RCC 7860 (cell line): ENCODE data around the gene MAD1L1.
"Not testable (repeated sequence)": the region's sequence is repeated elsewhere in the genome, so short reads cannot be mapped to it uniquely, and the experiment has no call there.

Source experiments
- DNase-seq: peaks from one replicate; pipeline ENCODE4 v3.0.0-alpha.2; 2015; ENCODE audit warnings: low spot score
- FAIRE-seq: peaks from 2 replicates; lab custom pipeline; 2012; peaks lifted over from hg19 to GRCh38; lab: Jason Lieb, UNC

MAD1L1 gene

DNA sequence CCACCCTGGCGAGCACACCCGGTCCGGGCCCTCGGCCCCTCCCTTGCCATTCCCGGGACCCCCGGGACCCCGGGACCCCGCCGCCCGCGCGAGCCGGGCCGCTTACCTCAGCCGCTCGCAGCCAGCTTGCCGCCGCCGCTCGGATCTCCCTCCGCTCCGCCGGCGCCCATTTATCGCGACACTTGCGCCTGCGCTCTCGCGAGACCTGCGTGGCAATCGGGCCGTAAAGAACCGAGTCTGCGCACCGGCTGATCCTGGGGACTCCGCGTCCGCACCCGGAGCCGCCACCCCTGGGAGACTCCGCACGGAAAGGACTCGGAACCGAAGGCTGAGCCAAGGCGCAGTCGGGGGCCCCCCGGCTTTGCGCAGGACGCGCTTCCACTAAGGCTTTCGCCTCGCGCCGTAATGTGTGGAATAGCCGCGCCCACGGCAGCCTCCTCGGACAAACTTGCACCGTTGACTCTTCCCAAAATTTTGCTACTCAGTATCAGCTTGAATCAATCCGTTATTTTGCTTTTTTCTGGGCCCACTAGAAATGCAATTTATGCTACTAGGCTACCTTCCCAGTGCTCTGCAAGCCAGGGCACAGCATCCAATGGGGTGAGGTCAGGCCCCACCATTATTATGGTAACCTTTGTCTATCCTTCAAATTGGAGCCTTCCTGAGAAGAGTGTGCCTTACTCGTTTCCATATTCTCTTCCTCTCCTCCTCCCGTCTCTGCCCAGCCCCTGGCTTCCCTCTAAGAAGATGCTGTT, at the start of gene MAD1L1:
Gene MAD1L1, minus strand, starts transcription at position 180 of the 755 bp plus-strand sequence. CDS start 2,812 bp downstream, outside the sequence.
- DNase-seq (peak; percentile 82), FAIRE-seq (no peak)

DNA sequence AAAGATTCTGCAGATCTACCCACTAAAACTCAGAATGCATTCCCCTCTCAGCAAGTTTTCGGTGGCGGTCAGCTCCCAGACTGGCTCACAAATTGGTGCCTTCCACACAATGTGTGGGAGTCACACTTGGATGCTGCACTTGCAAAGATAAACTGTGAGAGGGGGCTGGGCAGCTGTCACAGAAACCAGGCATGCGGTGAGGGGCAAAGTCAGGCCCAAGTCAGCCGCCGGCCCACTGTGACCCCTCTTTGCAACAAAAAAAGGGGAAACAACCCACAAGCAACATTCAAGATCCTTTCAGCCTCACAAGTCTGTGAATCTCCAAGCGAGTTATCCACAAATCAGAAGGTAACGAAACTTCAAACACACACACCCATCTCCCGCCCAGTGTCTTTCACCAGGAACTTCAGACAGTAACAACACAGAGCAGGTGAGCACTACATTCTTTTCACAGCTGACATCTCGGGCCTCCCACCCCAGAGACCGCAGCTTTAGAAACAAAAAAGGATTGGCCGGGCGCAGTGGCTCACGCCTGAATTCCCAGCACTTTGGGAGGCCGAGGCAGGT, 49.5 kb upstream of the MAD1L1 start:
- DNase-seq: no peak
- no peak for FAIRE-seq

DNA sequence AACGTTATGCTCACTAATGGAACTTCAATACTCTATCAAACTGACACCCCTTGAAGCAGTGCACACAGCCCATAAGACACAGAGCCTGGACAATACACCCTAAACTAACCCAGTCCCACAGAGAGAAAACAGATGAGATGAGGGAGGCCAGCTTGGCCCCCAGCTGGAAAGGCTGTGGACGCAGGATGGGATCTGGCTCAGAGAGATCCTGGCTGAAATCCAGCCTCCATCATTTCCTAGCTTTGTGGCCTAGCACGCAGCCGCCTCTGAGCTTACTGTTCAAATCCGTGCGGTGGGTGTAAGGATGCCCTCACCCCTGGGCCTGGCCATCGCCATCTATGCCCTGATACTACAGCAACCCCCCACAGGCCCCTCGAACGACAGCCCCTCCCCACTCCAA, 48.8 kb upstream of the MAD1L1 start:
- DNase-seq (no peak), FAIRE-seq (no peak)

DNA sequence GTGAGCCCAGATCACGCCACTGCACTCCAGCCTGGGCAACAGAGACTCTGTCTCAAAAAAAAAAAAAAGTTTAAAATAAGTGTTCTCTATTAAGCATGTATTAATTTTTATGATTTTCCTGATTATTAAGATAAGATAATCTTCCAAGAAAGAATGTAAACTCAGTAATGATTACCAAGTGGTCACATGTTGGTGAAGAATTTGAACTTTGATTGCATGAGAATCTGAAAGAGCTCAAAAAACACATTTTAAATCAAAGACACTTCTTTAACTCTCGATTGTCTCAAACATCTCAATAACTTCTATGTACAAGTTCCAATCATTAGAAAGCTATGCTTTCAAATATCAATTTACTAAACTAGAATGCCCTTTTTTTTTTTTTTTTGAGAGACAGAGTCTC, 47.7 kb upstream of the MAD1L1 start:
- DNase-seq (no peak), FAIRE-seq (no peak)

DNA sequence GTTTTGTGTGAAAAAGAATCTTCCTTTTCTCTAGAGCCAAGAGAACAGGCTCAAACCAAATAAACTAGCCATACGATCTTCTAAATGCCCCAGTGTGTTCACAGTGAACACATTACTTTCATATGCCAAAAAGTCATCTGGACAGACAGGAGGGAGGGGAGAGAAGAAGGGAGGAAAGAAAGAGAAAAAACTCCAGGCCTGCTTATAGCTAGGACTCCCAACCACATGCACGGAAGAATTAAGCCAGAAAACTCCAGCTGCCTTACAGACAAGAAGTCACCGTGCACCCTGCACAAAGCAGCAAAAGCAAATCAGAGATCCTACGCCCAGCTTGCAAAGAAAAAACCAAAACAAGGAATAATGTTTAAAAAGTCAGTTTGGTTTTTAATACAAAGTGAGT, 47.2 kb upstream of the MAD1L1 start:
- no peak for DNase-seq
- no peak for FAIRE-seq

DNA sequence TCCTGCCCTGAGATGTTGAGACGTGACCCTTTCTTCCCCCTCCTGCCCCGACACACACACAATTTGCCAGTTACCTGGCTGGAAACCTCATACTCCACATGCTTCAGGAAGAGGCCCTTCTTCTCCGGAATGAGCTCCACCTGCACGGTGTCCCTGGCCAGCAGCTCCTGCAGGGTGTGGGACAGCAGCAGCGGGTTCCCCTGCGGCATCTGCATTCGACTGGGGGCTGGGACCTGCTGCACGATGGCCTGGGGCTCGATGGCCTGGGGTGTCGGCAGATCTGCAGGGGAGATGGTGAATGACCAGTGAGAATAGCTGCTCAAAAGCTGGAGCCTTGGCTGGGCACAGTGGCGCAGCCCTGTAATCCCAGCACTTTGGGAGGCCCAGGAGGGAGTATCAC, 45.3 kb upstream of the MAD1L1 start:
- no peak for FAIRE-seq

DNA sequence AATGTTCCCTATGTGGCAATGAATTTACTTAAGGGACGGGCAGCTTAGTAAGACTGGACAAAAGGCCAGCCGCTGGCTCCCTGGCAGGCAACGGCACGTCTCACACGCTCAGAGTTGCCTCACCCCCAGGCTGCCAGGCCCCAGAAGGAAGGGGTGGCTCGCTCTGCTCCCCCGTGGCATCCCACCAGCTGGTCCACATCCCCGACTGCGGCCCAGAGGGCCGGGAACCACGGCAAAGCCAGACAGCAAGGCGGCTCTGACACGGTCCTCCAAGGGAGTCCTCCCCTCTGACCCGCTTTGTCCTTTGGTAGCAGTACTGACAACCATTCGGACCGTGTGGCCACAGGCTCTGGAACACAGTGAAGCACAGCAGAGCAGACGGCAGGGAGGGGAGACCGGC, 43.4 kb upstream of the MAD1L1 start:
- DNase-seq (no peak), FAIRE-seq (no peak)

More for the DNA sequence above, 45.3 kb upstream of the MAD1L1 start:
- DNase-seq: no peak

DNA sequence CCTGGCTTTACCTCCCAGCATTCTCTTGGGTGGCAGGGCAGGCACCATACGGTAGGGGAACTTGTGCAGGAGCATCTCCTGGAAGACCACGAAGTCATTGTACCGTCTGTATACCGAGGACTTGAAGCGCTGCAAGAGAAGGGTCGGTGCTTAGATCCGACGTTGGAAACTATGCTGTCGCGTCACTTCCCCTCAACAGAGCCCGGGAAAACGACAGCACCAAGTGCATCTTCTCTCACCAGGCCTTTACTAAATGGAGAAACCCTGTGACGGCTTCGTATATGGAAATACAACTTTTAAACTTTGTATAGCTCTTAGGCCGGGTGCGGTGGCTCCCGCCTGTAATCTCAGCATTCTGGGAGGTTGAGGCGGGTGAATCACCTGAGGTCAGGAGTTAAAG, 42.4 kb upstream of the MAD1L1 start:
- DNase-seq (no peak), FAIRE-seq (no peak)

DNA sequence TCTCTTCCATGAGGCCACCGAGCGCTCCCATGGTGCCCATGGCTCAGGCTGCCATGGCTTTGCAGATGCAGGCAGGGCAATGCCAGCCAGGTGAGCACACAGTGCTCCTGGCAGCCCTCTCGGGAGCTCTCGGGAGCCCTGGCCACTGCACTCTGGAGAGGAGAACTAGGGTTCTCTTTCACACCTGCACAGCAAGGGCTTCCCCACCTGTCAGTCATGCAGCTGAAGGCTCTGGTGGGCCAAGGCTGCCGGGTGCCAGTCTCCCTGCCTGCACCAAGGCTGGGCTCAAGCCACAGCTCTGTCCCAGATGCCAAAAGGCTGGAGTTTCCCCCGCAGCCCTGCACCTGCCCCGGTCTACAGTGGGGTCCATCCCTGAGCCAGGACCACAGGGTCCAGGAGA, 41.9 kb upstream of the MAD1L1 start:
- no peak for FAIRE-seq

DNA sequence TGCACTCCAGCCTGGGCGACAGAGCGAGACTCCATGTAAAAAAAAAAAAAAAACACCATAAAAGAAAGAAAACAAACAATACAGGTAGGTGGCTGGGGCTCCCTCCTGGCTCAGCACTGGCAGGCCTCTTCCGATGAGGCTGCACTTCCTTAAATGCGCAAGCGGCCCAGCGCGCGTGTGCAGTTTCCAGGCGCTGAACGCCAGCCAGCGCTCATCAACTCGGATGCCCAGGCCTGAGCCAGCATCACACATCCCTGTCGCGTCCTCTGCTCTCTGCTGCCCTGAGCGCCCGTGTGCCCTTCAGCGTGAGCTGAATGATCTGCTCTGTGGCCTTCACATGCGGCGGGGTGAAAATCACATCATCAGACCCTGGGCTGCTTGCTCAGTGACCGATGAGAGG, 41.1 kb upstream of the MAD1L1 start:
- FAIRE-seq (no peak), DNase-seq (no peak)

More for the DNA sequence above, 41.9 kb upstream of the MAD1L1 start:
- no peak for DNase-seq

DNA sequence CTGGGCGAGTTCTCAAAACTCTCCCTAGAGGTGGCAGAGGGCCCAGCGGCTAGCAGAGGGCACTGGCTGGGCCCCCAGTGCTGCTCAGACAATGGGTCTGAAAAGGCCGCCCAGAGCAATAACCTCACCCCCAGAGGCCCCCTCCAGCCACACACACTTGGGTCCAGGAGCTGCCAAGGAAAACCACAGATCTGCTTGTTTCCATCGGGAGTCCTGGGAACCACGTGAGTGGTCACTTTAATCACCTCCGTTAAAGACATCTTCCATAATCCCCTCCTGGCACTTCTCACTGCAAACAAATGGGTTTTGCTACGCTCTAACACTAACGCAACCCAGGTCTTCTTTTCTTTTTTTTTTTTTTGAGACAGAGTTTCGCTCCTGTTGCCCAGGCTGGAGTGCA, 39.3 kb upstream of the MAD1L1 start:
- DNase-seq: no peak
- no peak for FAIRE-seq

DNA sequence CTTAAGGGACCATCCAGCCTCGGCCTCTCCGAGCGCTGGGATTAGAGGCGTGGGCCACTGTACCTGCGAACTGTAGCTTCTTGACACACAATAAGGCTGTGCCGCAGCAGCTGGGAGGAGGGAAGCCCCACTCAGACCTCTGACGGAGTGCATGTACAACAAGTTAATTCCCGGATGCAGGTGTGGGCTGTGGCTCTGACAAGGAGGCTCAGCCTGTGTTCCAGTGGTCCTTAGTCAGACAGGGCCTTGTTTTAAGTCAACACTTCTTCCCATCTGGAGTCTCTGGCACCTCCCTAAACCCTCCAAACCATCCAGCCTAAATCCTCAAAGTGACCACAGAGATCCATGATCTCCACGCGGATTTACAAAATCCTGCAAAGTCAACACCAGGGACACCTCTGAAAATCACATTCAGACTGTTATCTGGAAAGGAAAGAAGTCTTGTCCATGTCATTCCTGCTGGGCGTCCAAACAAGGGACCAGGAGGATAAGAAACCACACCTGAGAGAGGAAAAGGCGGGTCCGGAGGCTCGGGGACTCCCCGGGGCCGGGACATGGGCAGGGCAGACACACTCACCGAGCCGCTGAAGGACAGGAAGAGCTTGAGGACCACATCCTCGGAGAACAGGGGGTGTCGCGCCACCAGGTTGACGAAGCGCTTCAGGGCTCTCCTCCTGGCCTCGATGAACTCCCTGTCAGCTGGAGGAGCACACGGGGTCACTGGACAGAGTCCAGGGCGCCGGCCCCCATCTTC, 38.7 kb upstream of the MAD1L1 start:
- DNase-seq: no peak
- FAIRE-seq: no peak

DNA sequence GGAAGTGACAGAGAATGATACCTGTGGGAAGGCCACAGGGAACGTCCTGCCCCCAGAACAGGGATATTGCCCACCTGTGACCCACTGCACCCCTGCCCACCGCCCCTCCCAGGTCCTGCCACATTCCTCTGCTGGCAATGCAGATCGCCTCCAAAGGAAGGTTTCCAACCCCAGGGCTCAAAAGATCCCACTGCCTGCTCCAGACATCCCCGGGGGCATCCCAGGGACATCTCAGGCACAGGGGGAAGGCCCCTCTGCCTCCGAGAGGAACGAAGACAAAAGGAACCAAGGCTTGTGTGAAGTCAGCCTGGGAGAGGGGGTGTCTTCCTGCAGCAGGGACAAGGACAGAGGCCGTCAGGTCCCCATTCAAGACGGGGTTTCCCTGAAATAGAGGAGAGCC, 37.8 kb upstream of the MAD1L1 start:
- no peak for FAIRE-seq
- no peak for DNase-seq

DNA sequence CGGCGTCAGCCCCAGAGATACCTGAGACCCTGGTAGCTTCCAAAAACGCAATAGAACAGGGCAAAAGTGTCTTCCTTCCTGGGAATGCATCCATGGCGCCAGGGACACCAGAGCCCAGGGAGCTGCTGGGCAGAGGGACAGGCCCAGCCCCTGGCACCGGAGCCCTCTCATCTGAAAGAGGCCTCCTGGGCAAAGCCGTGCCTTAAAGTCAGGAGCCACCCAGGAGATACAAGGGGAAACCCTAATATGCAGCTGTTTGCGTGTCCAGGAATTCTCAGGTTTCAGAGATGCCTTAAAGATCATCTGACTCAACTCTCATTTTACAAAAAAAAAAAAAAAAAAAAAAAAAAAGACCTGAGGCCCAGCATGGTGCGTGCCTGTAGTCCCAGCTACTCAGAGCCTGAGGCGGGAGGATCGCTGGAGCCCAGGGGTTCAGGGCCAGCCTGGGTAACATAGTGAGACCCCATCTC, 37.3 kb upstream of the MAD1L1 start:
- FAIRE-seq (no peak), DNase-seq (no peak)

DNA sequence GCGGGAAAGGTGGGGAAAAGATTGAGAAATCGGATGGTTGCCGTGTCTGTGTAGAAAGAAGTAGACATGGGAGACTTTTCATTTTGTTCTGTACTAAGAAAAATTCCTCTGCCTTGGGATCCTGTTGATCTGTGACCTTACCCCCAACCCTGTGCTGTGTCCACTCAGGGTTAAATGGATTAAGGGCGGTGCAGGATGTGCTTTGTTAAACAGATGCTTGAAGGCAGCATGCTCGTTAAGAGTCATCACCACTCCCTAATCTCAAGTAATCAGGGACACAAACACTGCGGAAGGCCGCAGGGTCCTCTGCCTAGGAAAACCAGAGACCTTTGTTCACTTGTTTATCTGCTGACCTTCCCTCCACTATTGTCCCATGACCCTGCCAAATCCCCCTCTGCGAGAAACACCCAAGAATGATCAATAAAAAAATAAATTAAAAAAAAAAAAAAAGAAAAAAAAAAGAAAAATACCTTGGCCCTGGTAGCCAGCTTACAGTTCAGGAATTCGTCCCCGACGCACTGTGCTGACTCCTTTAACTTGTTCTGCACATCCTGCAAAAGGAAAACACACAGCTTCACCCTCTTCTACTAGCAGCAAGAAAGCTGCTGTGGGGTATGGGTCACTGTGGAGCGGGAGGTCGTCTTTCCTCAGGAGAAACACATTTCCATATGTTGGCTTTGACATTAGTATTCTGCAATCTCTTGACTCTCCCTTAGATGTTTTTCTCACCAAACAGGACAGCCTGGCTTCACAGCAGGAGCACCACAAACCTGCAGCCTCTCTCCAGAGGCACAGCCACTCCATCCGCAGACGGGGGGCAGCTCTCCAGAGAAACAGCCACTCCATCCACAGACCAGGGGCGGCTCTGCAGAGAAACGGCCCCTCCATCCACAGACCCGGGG, 36.6 kb upstream of the MAD1L1 start:
- FAIRE-seq: not testable (repeated sequence)

DNA sequence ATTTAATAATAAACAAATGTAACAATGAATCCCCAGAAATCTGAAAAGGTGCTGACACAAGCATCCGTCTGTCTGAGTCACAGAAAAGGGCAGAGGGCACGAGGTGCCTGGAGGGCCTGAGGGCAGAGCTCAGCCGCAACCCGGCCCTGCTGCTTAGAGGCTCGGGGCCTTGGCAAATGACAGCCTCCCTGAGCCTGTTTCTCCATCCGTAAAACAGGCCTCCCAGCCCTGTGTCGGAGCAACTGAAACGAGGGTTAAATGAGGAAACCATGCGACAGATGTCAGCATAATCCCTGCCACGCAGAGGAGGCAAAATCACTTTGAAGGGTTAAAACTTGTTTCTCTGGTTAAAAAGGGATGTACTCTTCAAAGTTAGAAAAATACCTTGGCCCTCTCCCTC, 34.2 kb upstream of the MAD1L1 start:
- FAIRE-seq (no peak), DNase-seq (peak; percentile 20)

More for the DNA sequence above, 36.6 kb upstream of the MAD1L1 start:
- DNase-seq: not testable (repeated sequence)

DNA sequence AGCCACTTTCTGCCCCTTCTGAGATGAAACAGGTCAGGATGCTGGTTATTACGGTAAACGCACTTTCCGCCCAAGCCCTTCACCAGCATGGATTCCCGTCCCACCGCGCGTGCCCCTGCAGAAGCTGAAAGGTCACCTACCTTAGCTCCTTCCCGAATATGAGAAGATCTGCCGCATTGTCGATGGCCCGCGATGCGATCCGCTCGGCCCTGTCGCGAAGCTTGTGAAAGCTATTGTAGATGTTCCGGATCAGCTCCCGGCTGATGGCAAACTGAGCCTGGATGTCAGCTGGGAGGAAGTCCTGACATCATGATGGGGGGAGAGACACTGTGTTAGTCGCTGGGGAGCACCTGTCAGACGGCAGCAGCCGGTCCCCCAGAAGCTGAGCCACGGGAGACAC, 31.4 kb upstream of the MAD1L1 start:
- DNase-seq: no peak
- no peak for FAIRE-seq

DNA sequence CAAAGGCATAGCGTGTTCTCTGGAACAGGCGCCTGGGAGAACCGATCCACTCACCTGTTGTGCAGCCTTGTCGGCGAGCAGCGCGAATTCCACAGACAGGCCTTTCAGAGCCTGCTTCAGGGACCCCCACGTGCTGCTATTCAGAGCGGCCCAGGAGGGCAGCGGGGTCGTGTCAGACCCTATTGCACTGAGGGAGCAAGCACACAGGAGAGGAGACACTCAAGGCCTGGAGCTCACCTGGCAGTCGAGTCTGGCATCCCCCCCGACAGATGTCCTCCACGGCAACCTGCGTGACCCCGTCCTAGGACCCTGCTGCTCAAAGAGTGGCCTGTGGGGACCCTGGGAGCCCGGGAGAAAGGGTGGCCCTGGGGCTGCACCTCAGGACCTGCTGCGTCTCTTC, 30.4 kb upstream of the MAD1L1 start:
- DNase-seq (no peak), FAIRE-seq (no peak)

DNA sequence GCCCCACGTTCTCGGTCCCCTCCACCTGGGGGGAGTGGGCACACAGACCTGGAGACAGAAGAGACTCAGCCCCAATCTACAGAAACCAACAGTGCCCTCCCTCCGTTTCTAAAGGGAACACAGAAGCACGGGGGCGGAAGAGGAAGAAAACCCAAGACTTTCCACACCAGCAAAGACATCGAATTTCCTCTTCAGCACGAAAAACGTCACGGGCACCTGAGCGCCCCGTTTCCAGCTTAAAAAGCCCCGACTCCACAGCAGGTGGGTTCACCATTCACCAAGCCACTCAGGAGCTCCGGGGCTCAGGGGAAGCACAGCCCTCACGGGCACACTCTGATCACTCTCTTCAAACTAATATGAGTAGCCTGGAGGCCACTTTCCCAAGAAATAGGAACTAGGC, 28.9 kb upstream of the MAD1L1 start:
- DNase-seq (no peak), FAIRE-seq (no peak)

DNA sequence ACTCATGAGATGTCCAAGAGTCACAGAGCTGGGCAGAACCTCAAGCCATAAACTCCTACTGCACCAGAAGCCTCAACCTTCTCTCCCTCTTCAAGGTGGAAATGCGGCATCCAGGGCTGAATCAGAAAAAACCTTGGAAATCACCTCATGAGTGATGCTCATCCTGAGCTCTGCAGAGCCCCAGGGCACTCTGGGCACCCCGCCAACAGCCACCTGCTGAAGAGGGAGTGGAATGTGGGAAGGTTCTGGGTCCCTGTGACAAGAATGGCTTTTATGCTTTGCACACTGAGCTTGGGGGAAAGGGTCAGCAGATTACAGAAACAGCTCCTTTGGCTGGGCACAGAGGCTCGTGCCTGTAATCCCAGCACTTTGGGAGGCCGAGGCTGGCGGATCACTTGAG, 28.1 kb upstream of the MAD1L1 start:
- DNase-seq (peak; percentile 18), FAIRE-seq (no peak)

DNA sequence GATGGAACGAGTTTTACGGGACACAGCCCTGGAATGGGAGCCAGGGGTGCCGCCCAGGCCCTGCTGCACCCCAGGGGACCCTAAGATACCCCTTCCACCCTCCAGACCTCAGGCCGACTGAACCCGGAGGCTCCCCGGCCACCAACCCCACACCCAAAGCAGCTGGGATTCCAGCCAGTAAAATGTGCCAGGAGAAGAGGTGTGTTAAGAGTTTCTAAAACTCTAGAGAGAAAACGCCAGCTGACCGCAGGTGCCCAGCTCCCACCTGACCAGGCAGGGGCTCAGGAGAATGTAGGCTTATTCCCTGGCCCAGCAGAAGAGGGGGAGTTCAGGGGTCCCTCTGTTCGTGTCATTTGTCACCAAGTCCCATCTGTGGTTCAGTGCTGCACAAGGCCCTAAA, 26.7 kb upstream of the MAD1L1 start:
- DNase-seq (no peak), FAIRE-seq (no peak)
